ENCODE data around the gene LMTK2.

The LMTK2 gene

GRCh38 chr7:98167653-98168052 is 61.0 kb downstream of the LMTK2 start:
- TF ChIP-seq CTCF (IDR thresholded peaks at IDR 0.05; ENCODE audit: low read depth, low read length), result no peak
- no peak for DNase-seq (ENCODE audit: extremely low read depth, low read depth)

- peak; percentile 18 for DNase-seq (ENCODE audit: extremely low read depth, low read depth)
- peak; percentile 84 for TF ChIP-seq CTCF (IDR thresholded peaks at IDR 0.05; ENCODE audit: low read depth, low read length)
Observed at GRCh38 chr7:98168181-98168903, 61.7 kb downstream of the LMTK2 start.

- no peak for DNase-seq (ENCODE audit: extremely low read depth, low read depth)
- no peak for TF ChIP-seq CTCF (IDR thresholded peaks at IDR 0.05; ENCODE audit: low read depth, low read length)
Observed at GRCh38 chr7:98168904-98169621, 62.4 kb downstream of the LMTK2 start.

GRCh38 chr7:98170966-98171365 is 64.3 kb downstream of the LMTK2 start:
- no peak for TF ChIP-seq CTCF (IDR thresholded peaks at IDR 0.05; ENCODE audit: low read depth, low read length)

GRCh38 chr7:98171449-98171848 is 64.8 kb downstream of the LMTK2 start:
- no peak for DNase-seq (ENCODE audit: extremely low read depth, low read depth)
- TF ChIP-seq CTCF (IDR thresholded peaks at IDR 0.05; ENCODE audit: low read depth, low read length), result no peak

More at GRCh38 chr7:98170966-98171365, 64.3 kb downstream of the LMTK2 start:
- DNase-seq (ENCODE audit: extremely low read depth, low read depth), result no peak

- no peak for DNase-seq (ENCODE audit: extremely low read depth, low read depth)
Observed at GRCh38 chr7:98174334-98175259, 67.9 kb downstream of the LMTK2 start.

More at GRCh38 chr7:98174334-98175259, 67.9 kb downstream of the LMTK2 start:
- no peak for TF ChIP-seq CTCF (IDR thresholded peaks at IDR 0.05; ENCODE audit: low read depth, low read length)
